Measurements from ENCODE around the gene GNAZ. TPM values are rescaled to one million over a fixed set of nuclear protein-coding genes. Genes with fewer than 3 reads are reported as not detected.

GNAZ gene
- polyA plus RNA-seq, 1 donor from 2014 or later, result 52.0 TPM

- Histone ChIP-seq H3K36me3 (ENCODE audit: insufficient read depth, low read length) (no peaks in the 10 kb centered on the region), H3K9ac (ENCODE audit: low read length) (no peak overlapping the region), H3K27ac (ENCODE audit: low read length) (no peak overlapping the region), H2AFZ (ENCODE audit: low read depth, low read length) (no peak overlapping the region), H3K4me3 (ENCODE audit: low read length) (no peak overlapping the region), H4K20me1 (ENCODE audit: insufficient read depth) (no peaks in the 10 kb centered on the region), H3F3A (ENCODE audit: insufficient read depth, low read length, poor library complexity, severe bottlenecking) (no peaks in the 10 kb centered on the region), H3K4me2 (ENCODE audit: low read length) (no peak overlapping the region), H3K9me3 (ENCODE audit: low read length) (no peaks in the 10 kb centered on the region), H3K27me3 (ENCODE audit: insufficient read depth, low read depth, low read length) (no peaks in the 10 kb centered on the region), H3K79me2 (replicated peaks; ENCODE audit: insufficient read depth, low read length) (no peaks in the 10 kb centered on the region), H3K9me2 (ENCODE audit: insufficient read depth, low read length) (no peaks in the 10 kb centered on the region)
- TF ChIP-seq RAD21 (conservative IDR thresholded peaks at IDR 0.05) (no peak), EZH2 (IDR thresholded peaks at IDR 0.05; ENCODE audit: borderline replicate concordance, insufficient read depth, low read length, poor library complexity, severe bottlenecking) (no peak), REST (IDR thresholded peaks at IDR 0.05; ENCODE audit: borderline replicate concordance) (no peak), MXI1 (conservative IDR thresholded peaks at IDR 0.05; ENCODE audit: poor library complexity, severe bottlenecking) (no peak), POLR2AphosphoS5 (IDR thresholded peaks at IDR 0.05) (no peak), SMC3 (conservative IDR thresholded peaks at IDR 0.05; ENCODE audit: poor library complexity) (no peak), TAF1 (IDR thresholded peaks at IDR 0.05; ENCODE audit: low read depth) (no peak), CTCF (IDR thresholded peaks at IDR 0.05; ENCODE audit: poor library complexity, severe bottlenecking) (no peak), EP300 (conservative IDR thresholded peaks at IDR 0.05; ENCODE audit: poor library complexity, severe bottlenecking) (no peak)
Measured at GRCh38 chr22:23033116-23033905, 37.0 kb upstream of the GNAZ start.

- Histone ChIP-seq H3K79me2 (replicated peaks; ENCODE audit: insufficient read depth, low read length) (no peaks in the 10 kb centered on the region), H3K9me3 (ENCODE audit: low read length) (no peaks in the 10 kb centered on the region), H3K36me3 (ENCODE audit: insufficient read depth, low read length) (no peaks in the 10 kb centered on the region), H2AFZ (ENCODE audit: low read depth, low read length) (no peak overlapping the region), H3K27me3 (ENCODE audit: insufficient read depth, low read depth, low read length) (no peaks in the 10 kb centered on the region), H3K27ac (ENCODE audit: low read length) (no peak overlapping the region), H3K4me3 (ENCODE audit: low read length) (no peak overlapping the region), H3K4me2 (ENCODE audit: low read length) (no peak overlapping the region), H3F3A (ENCODE audit: insufficient read depth, low read length, poor library complexity, severe bottlenecking) (no peaks in the 10 kb centered on the region), H3K9ac (ENCODE audit: low read length) (no peak overlapping the region), H4K20me1 (ENCODE audit: insufficient read depth) (no peaks in the 10 kb centered on the region), H3K9me2 (ENCODE audit: insufficient read depth, low read length) (no peaks in the 10 kb centered on the region)
- TF ChIP-seq MXI1 (conservative IDR thresholded peaks at IDR 0.05; ENCODE audit: poor library complexity, severe bottlenecking) (no peak), CTCF (IDR thresholded peaks at IDR 0.05; ENCODE audit: poor library complexity, severe bottlenecking) (no peak), REST (IDR thresholded peaks at IDR 0.05; ENCODE audit: borderline replicate concordance) (no peak), EZH2 (IDR thresholded peaks at IDR 0.05; ENCODE audit: borderline replicate concordance, insufficient read depth, low read length, poor library complexity, severe bottlenecking) (no peak), TAF1 (IDR thresholded peaks at IDR 0.05; ENCODE audit: low read depth) (no peak)
Measured at GRCh38 chr22:23034621-23035556, 35.4 kb upstream of the GNAZ start.
